Activated gamma-delta T cell (primary cell): Measurements from ENCODE around the gene PIRT.
"Not testable (repeated sequence)": the region's sequence is repeated elsewhere in the genome, so short reads cannot be mapped to it uniquely, and the experiment has no call there.

Experiments used
- DNase-seq: peaks from one replicate; lab custom pipeline; 2025; lab: John Stamatoyannopoulos, UW
- total RNA-seq, 2 donors: gene quantifications; one replicate each; lab custom pipeline; 2026; lab: John Stamatoyannopoulos, UW

PIRT gene
- total RNA-seq: 0 reads per million in 2 donors

GRCh38 chr17:10837921-10838320 is at the start of gene PIRT:
TSS of gene PIRT (minus strand) at chr17:10838087. CDS start at chr17:10825645, 12,442 bp downstream.
- DNase-seq: no peak

GRCh38 chr17:10881959-10882358 is 44.1 kb upstream of the PIRT start:
- DNase-seq: no peak

GRCh38 chr17:10879190-10879836 is 41.4 kb upstream of the PIRT start:
- no peak for DNase-seq

GRCh38 chr17:10875984-10876555 is 38.2 kb upstream of the PIRT start:
- no peak for DNase-seq

- DNase-seq: no peak
Observed at GRCh38 chr17:10875430-10875851, 37.6 kb upstream of the PIRT start.

- DNase-seq: no peak
Observed at GRCh38 chr17:10871914-10872313, 34.0 kb upstream of the PIRT start.

GRCh38 chr17:10870336-10871050 is 32.6 kb upstream of the PIRT start:
- no peak for DNase-seq

- not testable (repeated sequence) for DNase-seq
Observed at GRCh38 chr17:10868744-10869143, 30.9 kb upstream of the PIRT start.

- no peak for DNase-seq
Observed at GRCh38 chr17:10859051-10859450, 21.2 kb upstream of the PIRT start.

GRCh38 chr17:10857976-10858375 is 20.1 kb upstream of the PIRT start:
- no peak for DNase-seq

GRCh38 chr17:10846636-10847035 is 8.7 kb upstream of the PIRT start:
- DNase-seq: not testable (repeated sequence)

GRCh38 chr17:10845388-10845751 is 7.5 kb upstream of the PIRT start:
- no peak for DNase-seq

GRCh38 chr17:10844621-10845387 is 6.9 kb upstream of the PIRT start:
- peak; percentile 16 for DNase-seq

- no peak for DNase-seq
Observed at GRCh38 chr17:10843811-10844210, 5.9 kb upstream of the PIRT start.

GRCh38 chr17:10842658-10843057 is 4.8 kb upstream of the PIRT start:
- no peak for DNase-seq

GRCh38 chr17:10838682-10839081 is 795 bp upstream of the PIRT start:
- DNase-seq: no peak

- no peak for DNase-seq
Observed at GRCh38 chr17:10836966-10837590, 809 bp downstream of the PIRT start.

- DNase-seq: no peak
Observed at GRCh38 chr17:10836145-10836544, 1.7 kb downstream of the PIRT start.

- no peak for DNase-seq
Observed at GRCh38 chr17:10831696-10832095, 6.2 kb downstream of the PIRT start.

- DNase-seq: no peak
Observed at GRCh38 chr17:10827898-10828552, 9.9 kb downstream of the PIRT start.

GRCh38 chr17:10824874-10825273 is 13.0 kb downstream of the PIRT start:
- DNase-seq: no peak
